Mesenteric fat pad (tissue), 1 donor: ENCODE results near the gene SIM1. TPM values are rescaled to one million over a fixed set of nuclear protein-coding genes. Genes with fewer than 3 reads are reported as not detected.

Source experiments
- DNase-seq: peaks from one replicate; pipeline ENCODE4 v3.0.0-alpha.2; 2020; ENCODE audit warnings: low spot score
- total RNA-seq: library from RNA; stranded (reverse); fragmentation: NEBNext Ultra II Directional; extraction: Animal tissue kit (Norgen Biotek cat#: 25700); gene quantifications from one replicate; pipeline ENCODE4 v1.2.1, GENCODE V29; 2021
- donor health status: DM: yes; HTN: yes; CAD: no.

Gene SIM1
- total RNA-seq, 1 donor from 2014 or later: not detected

DNA sequence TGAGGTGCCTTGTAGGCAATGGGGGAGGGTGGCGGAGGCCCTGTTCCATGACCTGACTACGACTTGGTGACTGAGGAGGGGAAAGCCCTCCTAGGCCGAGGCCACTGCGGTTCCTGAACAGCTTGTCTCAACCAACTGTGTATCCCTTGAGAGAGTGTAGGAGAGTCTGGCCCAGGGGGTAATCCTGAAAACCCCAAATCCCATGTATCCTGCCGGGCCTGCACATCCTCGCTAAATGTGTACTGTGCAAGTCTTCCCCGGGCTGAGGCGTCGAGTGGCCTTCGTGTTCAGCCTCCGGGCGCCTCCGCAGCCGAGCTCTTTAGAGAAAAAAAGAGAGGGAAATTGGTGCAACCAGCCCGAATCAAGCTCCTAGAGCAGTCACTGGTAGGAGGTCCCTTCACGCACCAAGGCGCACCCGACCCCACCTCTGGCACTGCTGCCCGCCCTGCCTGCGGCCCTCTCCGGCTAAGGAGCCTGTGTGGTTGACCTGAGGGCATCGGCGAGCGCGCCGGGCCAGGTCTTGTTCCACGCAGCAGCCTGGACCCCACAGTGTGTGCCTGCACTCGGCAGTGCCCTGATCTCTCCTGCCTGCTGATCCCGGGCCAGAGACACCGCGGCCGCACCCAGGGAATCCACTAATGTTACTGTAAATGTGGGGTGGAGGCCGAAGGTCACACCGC, 7.3 kb downstream of the SIM1 start:
- DNase-seq: no peak

GRCh38 chr6:100456908-100457235, 7.8 kb downstream of the SIM1 start:
- DNase-seq: no peak

DNA sequence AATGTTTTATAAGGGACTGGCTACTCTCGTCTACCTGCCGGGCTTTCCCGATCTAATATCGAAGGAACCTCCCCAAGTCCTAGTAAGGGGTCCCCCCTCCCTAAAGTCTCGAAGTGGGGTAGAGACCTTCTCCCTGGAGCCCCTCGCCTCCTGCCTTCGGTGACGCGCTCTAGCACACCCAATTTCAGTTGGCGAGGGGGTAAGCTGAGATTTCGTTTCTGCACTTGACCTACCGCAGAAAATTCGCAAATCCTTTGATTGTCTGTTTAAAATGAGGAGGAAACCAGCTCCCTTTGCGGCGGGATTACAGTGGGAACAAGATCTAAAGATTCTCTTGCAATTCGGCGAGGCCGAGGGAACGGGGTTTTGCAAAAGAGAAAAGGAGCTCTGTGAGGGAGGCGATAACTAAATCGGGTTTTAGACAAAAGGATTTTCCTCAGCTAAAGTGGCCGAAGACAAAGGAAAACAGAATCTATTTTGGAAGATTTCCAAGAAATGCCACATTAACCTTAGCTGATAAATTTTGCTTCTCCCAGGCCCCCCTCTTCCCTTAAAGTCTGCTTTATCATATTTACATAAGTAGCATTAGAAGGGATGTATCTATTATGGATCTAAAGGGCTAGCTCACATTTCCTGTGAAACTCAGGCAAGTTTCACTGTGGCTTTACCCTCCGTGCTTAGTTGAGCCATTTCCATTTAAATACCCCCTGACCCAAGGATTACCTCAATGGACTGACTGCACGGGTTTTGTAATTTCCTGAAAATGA, 8.4 kb downstream of the SIM1 start:
- no peak for DNase-seq

GRCh38 chr6:100455230-100456124, 9.2 kb downstream of the SIM1 start:
- DNase-seq: no peak

DNA sequence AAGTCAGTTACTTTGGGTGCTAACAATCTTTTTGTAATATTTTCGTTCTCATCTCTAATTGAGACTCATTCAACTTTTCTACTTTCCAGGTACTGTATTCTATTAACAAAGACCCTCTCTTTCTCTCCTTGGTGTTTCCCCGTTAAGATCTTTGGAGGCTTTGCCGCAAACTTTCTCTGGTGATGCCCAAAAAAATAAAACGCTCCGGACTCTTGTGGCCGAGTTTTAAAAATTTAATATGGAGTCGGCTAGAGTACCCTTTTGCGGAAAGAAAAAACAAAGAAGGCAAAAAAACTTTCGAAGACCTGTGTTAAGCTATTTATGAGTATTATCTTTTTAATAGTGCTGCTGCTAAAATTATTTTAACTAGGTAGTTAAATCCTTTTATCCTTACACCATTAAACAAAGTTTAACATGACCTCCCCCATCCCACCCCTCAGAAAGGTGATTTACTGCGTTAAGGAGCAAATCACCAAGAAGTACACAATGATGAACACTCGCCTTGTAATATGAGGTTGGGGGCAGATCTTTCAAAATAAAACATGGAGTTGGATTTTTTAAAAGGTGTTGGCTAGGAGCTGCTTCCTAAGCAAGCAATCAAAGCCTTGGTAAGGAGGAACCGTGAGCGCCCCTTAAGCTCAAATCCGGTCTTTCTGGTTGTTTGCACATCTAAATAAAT, 10.0 kb downstream of the SIM1 start:
- no peak for DNase-seq

- no peak for DNase-seq
These were observed 10.8 kb downstream of the SIM1 start for GRCh38 chr6:100453701-100454521.

GRCh38 chr6:100452998-100453397, 11.7 kb downstream of the SIM1 start:
- no peak for DNase-seq

DNA sequence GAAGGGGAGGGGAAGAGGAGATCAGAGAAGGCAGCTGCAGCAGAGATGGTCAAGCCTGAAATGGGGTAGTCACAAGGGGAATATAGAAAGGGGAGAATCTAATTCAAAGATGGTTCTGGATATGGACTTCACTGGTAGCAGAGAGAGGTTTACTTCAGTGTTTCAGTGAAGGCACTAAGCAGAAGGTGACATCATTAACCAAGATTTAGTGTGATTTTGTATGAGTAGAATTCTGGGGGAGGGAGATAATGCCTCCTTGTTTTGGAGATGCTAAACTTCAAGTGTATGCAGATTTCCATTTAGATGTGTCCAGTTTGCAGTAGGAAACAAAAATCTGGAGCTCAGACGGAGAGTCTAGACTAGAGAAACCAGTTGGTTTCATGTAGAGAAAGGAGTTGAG, 13.1 kb downstream of the SIM1 start:
- DNase-seq: no peak

DNA sequence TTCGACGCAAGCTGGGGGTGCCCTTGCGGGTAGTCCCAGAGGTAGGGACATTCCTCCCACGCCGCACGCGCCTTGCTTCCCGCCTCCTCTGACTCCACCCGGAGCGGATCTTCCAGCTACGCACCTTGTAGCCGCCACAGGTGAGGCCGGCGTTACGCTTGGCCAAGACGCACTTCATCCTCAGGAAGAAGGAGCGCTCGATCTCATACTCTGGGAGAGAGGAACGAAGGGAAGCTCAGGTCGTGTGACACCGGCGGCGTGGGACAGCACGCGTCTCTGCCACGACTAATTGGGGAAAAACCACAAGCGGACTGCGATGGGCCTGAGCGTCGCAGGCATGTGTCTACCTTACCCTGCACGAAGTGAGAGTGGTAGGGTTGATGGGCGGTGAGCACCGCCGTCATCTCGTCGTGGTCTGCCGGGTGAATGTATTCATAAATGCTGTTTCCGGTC, 15.5 kb downstream of the SIM1 start:
- DNase-seq: no peak

DNA sequence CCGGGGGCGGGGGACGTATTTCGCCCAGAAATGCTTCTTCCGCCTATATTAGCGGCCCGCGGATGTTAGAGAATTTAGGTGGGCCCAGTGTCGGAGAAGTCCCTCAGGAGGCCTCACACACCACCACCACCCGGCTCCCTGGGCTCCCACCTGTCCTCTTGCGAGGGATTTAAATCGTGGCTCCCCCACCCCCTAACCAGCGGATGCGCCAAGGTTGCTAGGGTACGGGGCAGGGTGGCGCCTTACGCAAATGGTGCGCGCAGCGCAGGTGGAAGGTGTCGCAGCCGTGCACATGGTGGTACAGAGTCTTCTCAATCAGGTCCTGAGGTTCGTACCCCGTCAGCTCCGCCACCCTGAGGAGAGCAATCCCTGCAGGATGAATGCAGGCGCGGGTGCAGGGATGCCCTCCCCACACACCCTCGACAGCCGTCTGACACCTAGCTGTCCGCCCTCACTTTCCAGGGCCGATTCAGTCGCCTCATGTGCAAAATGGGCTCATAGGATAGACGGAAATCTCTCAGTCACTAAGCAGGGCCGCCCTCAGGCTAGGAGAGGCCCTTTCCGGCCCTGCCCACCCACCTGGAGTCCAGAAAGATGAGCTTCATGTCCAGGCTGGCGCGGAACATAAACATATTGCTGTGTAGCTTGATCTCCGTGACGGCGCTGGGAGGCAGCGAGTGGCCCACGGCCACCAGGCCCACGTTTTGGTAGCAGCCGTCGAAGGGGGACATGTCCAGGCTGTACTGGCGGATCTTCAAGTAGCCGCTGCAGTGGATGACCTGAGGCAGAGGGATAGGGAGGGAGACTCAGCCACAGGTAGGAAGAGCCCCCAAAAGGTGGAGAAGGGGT, 16.6 kb downstream of the SIM1 start:
- DNase-seq: no peak

GRCh38 chr6:100447081-100447899, 17.4 kb downstream of the SIM1 start:
- no peak for DNase-seq

GRCh38 chr6:100446115-100447080, 18.3 kb downstream of the SIM1 start:
- DNase-seq: no peak

DNA sequence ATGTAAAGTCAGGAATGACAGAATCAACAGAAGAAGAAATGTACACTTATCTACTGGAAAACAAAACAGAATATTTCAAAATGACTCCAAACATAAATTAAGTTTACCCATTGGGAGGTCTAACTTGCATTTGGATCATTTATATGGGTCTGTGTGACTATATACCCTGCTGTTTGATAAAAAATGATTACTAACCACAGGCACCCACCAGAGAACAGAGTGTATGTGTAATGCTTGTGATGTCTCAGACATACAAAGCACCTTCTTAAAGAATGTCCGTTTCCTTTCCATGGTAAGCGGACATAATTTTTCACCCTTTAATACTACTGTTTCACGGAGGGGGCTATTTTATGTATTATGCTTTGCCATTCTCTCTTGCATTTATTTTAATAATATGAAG, 19.2 kb downstream of the SIM1 start:
- no peak for DNase-seq

DNA sequence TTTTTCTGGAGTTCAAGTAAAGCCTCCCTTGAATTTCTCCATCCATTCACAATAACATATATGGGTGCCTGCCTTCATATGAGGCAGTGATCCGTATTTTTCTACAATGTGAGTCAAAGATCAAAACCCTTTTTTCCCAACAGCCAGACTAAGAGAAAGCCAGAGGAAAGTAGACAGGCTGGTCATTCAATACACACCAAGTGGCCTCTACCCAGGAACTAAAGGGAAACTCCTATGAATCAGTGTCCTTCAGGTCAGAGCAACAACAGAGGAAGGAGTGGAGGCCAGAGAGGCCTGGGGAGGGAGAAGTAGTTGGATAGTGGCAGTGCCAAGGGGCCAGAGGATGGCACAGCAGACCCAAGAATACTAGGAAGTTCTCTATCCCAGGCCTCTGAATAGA, 23.8 kb downstream of the SIM1 start:
- no peak for DNase-seq

DNA sequence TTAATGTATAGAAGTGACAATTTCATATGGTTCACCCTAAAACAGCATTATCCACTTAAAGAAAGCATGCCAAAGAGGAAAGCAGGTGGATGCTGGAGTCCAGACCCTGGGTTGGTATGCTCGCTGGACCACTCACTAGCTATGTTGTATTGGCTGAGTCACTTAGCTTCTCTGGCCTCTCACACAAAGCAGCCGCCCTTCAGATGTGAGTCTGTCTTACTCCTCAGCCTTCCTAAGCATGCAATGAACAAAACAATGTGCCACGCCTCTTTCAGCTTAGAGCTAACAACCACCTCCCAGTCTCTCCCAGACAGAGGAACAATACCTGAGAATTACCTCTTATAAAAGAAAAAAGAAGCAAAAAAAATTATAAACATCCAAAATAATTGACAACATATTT, 29.4 kb downstream of the SIM1 start:
- no peak for DNase-seq

GRCh38 chr6:100433726-100434435, 30.8 kb downstream of the SIM1 start:
- no peak for DNase-seq

DNA sequence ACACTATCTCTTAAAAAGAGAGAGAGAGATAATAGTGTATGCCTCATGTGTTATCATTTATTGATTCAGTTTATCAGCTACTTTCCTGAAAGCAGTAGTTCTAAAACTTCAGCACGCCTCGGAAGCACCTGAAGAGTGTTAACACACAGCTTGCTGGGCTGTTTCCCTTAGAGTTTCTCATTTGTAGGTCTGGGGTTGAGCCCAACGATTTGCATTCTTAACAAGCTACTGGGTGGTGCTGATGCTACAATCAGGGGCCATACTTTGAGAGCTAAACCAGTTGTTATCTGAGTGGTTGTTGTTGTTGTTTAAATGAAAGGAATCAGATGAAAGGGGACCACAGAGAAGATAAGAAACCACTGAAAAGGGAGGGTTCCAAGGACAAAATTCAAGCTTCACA, 32.6 kb downstream of the SIM1 start:
- DNase-seq: no peak
